Fibroblast of lung (primary cell): ENCODE results near the gene ERBB4.

Experiments
- EZH2 ChIP-seq: IDR thresholded peaks from 2 replicates; pipeline ENCODE4 v1.5.1; 2012; ENCODE audit warnings: low read length, control low read depth, mild to moderate bottlenecking; ENCODE audit errors: missing control alignments
- TF ChIP-seq, protein P1 (sequence below), 2 donors: IDR thresholded peaks in 1 of 2; conservative IDR thresholded peaks in 1 of 2; 1 replicate in 1 of 2; 2 replicates in 1 of 2; pipeline ENCODE4 v1.5.1; 2011 to 2012; ENCODE audit warnings: low read length in 2 of 2, control low read depth in 1 of 2, inconsistent platforms in 1 of 2, low read depth in 1 of 2, mild to moderate bottlenecking in 1 of 2

GRCh38 chr2:211674715-211675114, 863.9 kb downstream of the ERBB4 start:
- TF ChIP-seq, protein P1, sequence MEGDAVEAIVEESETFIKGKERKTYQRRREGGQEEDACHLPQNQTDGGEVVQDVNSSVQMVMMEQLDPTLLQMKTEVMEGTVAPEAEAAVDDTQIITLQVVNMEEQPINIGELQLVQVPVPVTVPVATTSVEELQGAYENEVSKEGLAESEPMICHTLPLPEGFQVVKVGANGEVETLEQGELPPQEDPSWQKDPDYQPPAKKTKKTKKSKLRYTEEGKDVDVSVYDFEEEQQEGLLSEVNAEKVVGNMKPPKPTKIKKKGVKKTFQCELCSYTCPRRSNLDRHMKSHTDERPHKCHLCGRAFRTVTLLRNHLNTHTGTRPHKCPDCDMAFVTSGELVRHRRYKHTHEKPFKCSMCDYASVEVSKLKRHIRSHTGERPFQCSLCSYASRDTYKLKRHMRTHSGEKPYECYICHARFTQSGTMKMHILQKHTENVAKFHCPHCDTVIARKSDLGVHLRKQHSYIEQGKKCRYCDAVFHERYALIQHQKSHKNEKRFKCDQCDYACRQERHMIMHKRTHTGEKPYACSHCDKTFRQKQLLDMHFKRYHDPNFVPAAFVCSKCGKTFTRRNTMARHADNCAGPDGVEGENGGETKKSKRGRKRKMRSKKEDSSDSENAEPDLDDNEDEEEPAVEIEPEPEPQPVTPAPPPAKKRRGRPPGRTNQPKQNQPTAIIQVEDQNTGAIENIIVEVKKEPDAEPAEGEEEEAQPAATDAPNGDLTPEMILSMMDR (conservative IDR thresholded peaks at IDR 0.05 in 1 of 2, IDR thresholded peaks at IDR 0.05 in 1 of 2; ENCODE audit: low read depth in 1 of 2, low read length in 2 of 2) = no peak
- TF ChIP-seq EZH2 = no peak
